ENCODE measurements around the gene C5orf46. TPM values are rescaled to one million over a fixed set of nuclear protein-coding genes. Genes with fewer than 3 reads are reported as not detected.

The C5orf46 gene
- total RNA-seq, 1 donor from 2014 or later, result not detected

GRCh38 chr5:147854894-147855773 lies 51.2 kb downstream of the C5orf46 start:
- Histone ChIP-seq H3K4me2 (no peak overlapping the region), H3K79me2 (ENCODE audit: low read depth) (no peaks in the 10 kb centered on the region), H3K9ac (no peak overlapping the region), H3K27ac (no peak overlapping the region), H3K36me3 (no peaks in the 10 kb centered on the region), H4K20me1 (ENCODE audit: low read depth) (no peaks in the 10 kb centered on the region), H3K4me3 (no peak overlapping the region), H2AFZ (replicated peaks) (no peak overlapping the region), H3K27me3 (no peaks in the 10 kb centered on the region), H3K4me1 (peaks cover 6% of the 10 kb centered on the region), H3F3A (ENCODE audit: low read depth) (no peaks in the 10 kb centered on the region), H3K9me3 (ENCODE audit: low read depth) (no peaks in the 10 kb centered on the region)
- TF ChIP-seq EZH2phosphoT487 (IDR thresholded peaks at IDR 0.05) (no peak), EZH2 (IDR thresholded peaks at IDR 0.05) (no peak), CTCF (IDR thresholded peaks at IDR 0.05) (no peak)
- no peaks in the 10 kb centered on the region for H3K36me3 Mint-ChIP-seq
- H3K4me1 Mint-ChIP-seq, result no peaks in the 10 kb centered on the region
- no peaks in the 10 kb centered on the region for H3K9me3 Mint-ChIP-seq
- no peaks in the 10 kb centered on the region for H3K27me3 Mint-ChIP-seq (ENCODE audit: insufficient read depth, low read depth)
- no peak overlapping the region for H3K4me3 Mint-ChIP-seq
- H3K27ac Mint-ChIP-seq, result no peak overlapping the region
- no peak for DNase-seq (ENCODE audit: low spot score)

- Histone ChIP-seq H2AFZ (replicated peaks) (no peak overlapping the region), H4K20me1 (ENCODE audit: low read depth) (no peaks in the 10 kb centered on the region), H3K9ac (no peak overlapping the region), H3K27ac (no peak overlapping the region), H3K27me3 (no peaks in the 10 kb centered on the region), H3K9me3 (ENCODE audit: low read depth) (no peaks in the 10 kb centered on the region), H3K4me2 (no peak overlapping the region), H3K4me3 (no peak overlapping the region), H3K79me2 (ENCODE audit: low read depth) (no peaks in the 10 kb centered on the region), H3K4me1 (no peaks in the 10 kb centered on the region), H3K36me3 (no peaks in the 10 kb centered on the region), H3F3A (ENCODE audit: low read depth) (no peaks in the 10 kb centered on the region)
- Mint-ChIP-seq H3K4me3 (no peak overlapping the region), H3K4me1 (no peaks in the 10 kb centered on the region), H3K9me3 (no peaks in the 10 kb centered on the region), H3K36me3 (no peaks in the 10 kb centered on the region), H3K27ac (no peak overlapping the region), H3K27me3 (ENCODE audit: insufficient read depth, low read depth) (no peaks in the 10 kb centered on the region)
- no peak for TF ChIP-seq EZH2 (IDR thresholded peaks at IDR 0.05)
- no peak for TF ChIP-seq CTCF (IDR thresholded peaks at IDR 0.05)
- no peak for TF ChIP-seq EZH2phosphoT487 (IDR thresholded peaks at IDR 0.05)
- no peak for DNase-seq (ENCODE audit: low spot score)
These were observed 52.0 kb downstream of the C5orf46 start for GRCh38 chr5:147854331-147854730.

- Histone ChIP-seq H3K4me2 (no peak overlapping the region), H3K27ac (no peak overlapping the region), H3K27me3 (no peaks in the 10 kb centered on the region), H4K20me1 (ENCODE audit: low read depth) (no peaks in the 10 kb centered on the region), H3K9me3 (ENCODE audit: low read depth) (no peaks in the 10 kb centered on the region), H3K4me3 (no peak overlapping the region), H3K79me2 (ENCODE audit: low read depth) (no peaks in the 10 kb centered on the region), H3K9ac (no peak overlapping the region), H3F3A (ENCODE audit: low read depth) (no peaks in the 10 kb centered on the region), H3K4me1 (no peaks in the 10 kb centered on the region), H3K36me3 (no peaks in the 10 kb centered on the region), H2AFZ (replicated peaks) (no peak overlapping the region)
- no peak for DNase-seq (ENCODE audit: low spot score)
- no peaks in the 10 kb centered on the region for H3K9me3 Mint-ChIP-seq
- no peaks in the 10 kb centered on the region for H3K36me3 Mint-ChIP-seq
- peaks cover 3% of the 10 kb centered on the region for H3K27me3 Mint-ChIP-seq (ENCODE audit: insufficient read depth, low read depth)
- H3K27ac Mint-ChIP-seq, result no peak overlapping the region
- TF ChIP-seq EZH2 (IDR thresholded peaks at IDR 0.05) (no peak), EZH2phosphoT487 (IDR thresholded peaks at IDR 0.05) (no peak), CTCF (IDR thresholded peaks at IDR 0.05) (no peak)
- H3K4me3 Mint-ChIP-seq, result no peak overlapping the region
- no peaks in the 10 kb centered on the region for H3K4me1 Mint-ChIP-seq
These were observed 52.9 kb downstream of the C5orf46 start for GRCh38 chr5:147853372-147853987.

Data from neural progenitor cell (in vitro differentiated cells).